HG03565 (cell line): Measurements from ENCODE around the gene XPO6.

Experiments
- ATAC-seq: cut with Tn5 transposase; IDR thresholded peaks from one replicate; pipeline ENCODE4 v1.9.1; 2021; ENCODE audit warnings: mild to moderate bottlenecking, moderate library complexity; ENCODE audit not compliant: unreplicated experiment

The XPO6 gene

DNA sequence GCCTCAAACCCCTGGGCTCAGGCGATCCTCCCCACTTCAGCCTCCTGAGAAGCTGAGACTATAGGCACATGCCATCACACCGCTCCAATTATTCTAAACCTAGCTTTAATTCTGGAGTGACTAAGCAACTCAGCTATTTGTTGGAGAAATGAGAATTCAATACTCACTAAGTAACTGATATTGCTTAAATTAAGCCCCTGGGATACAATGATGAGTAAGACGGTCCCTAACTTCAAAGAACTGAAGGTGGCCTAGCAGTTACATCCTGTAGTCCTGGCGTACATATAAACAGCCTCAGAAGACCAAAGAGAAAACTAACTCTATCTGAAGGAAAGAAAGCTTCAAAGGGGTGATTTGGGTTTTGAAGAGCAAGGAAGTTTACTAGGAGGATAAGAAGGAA lies 25.0 kb downstream of the XPO6 start:
- no peak for ATAC-seq

DNA sequence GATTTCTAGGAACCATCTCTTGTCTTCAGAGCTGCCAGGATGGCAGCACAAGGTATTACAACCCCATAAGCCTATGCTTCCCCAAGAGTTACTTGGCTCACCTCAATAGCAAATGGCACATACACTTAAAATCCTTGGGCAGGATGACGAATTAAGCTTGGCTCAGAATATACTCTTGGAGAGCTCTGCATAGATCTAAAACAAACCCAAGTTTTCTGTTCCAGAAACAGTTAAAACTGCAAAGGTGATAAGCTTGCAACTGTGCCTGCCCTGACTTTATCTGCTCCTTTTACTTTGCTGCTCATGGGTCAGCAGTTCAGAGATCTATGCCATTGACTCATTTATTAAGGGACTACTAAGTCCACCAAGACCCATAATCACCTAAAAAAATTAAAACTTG lies 26.1 kb downstream of the XPO6 start:
- no peak for ATAC-seq

- no peak for ATAC-seq
Observed at GRCh38 chr16:28184625-28185024, 27.1 kb downstream of the XPO6 start.

DNA sequence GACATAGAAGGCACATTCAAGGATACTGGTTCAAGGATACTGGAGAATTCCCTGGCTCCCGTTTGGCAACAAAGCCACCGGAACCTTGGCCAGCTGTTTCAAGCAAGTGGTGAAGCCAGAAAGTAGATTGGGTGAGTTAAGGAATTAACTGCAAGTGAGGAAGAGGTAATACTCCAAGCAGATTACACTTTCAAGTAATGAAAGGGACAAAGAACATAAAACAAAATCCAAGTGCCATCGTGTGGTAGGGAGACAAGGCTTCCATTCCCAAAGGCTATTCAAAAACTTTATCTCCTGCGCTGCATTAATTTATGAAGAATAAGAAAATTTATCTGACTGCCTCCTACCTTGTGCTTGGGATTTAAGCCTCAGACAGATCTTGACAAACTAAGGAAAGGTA lies 27.8 kb downstream of the XPO6 start:
- no peak for ATAC-seq

GRCh38 chr16:28183484-28183883 lies 28.3 kb downstream of the XPO6 start:
- no peak for ATAC-seq

DNA sequence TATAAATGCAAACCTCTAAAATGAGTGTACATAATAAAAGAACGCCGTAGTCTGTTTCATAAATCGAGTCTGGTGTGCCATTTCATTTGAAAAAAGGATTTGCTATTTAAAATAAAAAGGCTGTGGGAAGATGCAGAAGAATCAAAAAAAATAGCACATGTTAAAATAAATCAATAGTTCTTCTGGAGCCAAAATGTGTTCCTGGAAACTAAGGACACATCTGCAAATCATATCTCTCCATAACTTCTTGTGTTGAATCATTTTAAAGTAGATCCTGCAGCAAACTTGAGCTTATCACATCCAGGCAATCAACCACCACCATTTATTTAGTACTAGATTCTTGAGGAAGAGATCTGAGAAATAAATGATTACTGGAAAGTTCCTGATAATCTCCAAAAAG lies 29.0 kb downstream of the XPO6 start:
- ATAC-seq, result no peak

GRCh38 chr16:28182183-28182582 lies 29.6 kb downstream of the XPO6 start:
- ATAC-seq, result no peak

DNA sequence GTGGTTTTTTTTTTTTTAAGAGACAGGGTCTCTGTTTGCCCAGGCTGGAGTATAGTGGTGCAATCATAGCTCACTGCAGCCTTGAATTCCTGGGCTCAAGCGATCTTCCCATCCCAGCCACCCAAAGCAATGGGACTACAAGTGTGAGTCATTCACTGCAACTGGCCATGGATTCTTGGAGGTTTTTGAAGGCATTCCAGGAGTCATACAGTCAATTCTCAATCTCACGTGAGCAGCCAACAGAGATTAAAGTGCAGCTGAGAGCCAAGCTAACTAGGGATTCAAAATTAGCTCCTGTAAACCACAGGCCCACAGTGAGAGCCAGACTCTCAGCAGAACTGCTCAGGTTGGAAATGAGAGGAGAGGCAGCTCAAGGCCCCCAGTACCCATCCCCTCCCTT lies 30.2 kb downstream of the XPO6 start:
- no peak for ATAC-seq

GRCh38 chr16:28180655-28181460 lies 30.9 kb downstream of the XPO6 start:
- ATAC-seq, result no peak

- no peak for ATAC-seq
Observed at GRCh38 chr16:28179354-28179753, 32.4 kb downstream of the XPO6 start.

DNA sequence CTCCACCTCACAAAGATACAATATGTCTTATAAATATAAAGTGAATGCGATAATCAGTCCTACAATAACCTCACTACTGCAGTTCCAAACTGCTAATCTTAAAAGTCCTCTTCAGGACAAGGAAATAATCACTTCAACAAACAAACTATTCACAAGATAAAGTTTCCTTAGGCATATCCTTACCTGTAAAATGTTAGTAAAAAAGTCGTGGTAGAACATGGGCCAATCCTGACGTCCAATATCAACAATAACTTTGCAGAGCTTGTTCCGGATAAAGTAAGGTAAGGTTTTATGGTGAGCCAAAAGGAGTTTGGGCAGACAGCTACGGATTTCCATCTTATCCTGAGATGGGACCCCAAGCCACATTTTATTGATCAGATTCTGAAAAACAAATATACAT lies 36.0 kb downstream of the XPO6 start:
- ATAC-seq, result no peak

- ATAC-seq, result no peak
Observed at GRCh38 chr16:28172336-28172735, 39.4 kb downstream of the XPO6 start.

DNA sequence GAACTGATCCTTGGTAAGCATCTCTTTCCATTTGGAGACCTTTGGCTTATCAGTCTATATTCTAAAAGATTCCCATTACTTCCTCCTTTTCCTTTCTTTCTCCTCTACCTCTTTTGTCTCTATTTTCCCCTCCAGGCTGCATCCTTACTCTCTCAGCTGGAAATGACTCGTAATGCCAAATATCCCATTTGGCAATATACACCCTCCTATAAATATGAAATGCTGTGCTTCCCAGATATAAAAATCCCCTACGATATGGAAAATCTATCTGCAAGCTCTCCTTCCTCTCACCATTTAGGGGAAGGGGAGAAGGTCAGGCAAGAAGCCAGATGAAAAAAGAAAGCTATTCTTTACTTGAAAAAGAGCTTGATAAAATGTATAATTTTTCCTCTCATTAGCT lies 39.9 kb downstream of the XPO6 start:
- no peak for ATAC-seq

GRCh38 chr16:28168991-28169554 lies 42.7 kb downstream of the XPO6 start:
- no peak for ATAC-seq

GRCh38 chr16:28167730-28168129 lies 44.0 kb downstream of the XPO6 start:
- ATAC-seq, result no peak

GRCh38 chr16:28167221-28167620 lies 44.5 kb downstream of the XPO6 start:
- ATAC-seq, result no peak

DNA sequence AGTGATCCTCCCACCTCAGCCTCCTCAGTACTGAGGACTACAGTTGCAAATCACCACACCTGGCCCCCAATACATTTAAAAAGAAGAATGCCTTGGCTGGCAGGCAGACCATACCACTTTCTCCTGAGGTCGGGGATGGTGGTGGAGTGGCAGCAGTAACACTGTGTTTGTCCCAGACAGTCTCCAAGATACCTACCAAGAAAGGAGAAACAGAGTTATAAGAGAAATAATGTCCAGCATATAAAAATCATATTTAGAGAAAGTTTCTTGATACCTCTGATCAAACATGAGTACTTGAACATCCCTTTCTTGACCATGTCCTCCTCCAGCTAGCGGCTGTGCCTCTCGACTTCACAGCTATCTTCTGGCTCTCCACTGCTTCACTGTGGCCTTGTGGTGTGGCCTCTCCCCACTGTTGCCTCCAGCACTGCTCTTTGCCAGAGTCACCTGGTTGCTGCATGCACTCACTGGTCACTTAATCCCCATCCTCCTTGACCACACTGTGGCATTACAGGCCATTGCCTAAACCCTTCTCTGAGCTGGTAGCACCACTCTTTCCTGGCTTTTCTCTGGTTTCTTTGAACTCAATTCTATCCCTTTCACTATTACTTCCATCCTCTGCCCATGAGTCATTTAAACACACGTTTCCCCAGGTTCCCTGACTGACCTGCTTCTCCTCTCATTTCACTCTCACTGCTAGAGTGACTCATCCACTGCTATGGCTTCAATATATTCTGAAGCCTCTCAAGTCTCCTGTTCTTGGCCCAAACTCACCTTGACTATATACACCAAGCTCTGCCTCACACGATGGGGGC lies 45.2 kb downstream of the XPO6 start:
- no peak for ATAC-seq

DNA sequence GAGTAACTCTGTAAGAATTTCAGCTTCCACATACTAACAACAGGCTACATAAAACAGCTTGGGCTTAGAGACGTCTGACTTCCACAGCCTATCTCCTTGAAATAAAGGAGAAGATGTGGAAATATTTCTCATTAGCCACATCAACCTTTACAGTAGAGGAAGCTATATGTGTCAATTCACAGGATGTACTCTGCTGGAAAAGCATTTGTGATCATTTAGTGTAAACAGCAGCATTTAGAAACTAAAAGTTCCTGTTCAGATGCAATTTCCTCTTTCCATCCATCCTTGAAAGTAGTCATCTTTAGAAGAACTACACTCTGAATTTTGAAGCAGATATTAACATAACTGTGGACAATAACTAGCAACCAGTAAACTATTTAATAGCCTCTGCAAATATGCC lies 46.2 kb downstream of the XPO6 start:
- ATAC-seq, result no peak

- ATAC-seq, result no peak
Observed at GRCh38 chr16:28164140-28164539, 47.6 kb downstream of the XPO6 start.

GRCh38 chr16:28163699-28164098 lies 48.1 kb downstream of the XPO6 start:
- no peak for ATAC-seq

DNA sequence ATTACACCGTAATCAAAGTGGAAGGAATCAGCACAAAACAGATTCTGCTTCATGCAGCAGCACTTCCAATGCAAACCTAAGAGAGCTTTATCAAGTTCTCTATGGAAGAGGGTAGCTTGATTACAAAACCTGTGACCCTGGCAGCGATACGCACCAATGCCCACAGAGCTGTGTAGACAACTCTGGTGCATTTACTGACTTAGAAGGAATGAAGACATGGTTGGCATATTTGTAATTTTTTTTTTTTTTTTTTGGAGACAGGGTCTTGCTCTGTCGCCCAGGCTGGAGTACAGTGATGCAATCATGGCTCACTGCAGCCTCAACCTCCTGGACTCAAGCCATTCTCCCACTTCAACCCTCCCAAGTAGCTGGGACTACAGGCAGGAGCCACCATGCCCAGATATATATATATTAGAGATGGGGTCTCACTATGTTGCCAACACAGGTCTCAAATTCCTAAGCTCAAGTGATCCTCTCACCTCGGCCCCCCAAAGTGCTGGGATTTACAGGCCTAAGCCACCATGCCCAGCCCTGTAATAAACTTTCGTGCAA lies 49.4 kb downstream of the XPO6 start:
- ATAC-seq, result no peak

- ATAC-seq, result no peak
Observed at GRCh38 chr16:28161626-28162025, 50.1 kb downstream of the XPO6 start.
